ENCODE data around the gene SHROOM3. TPM values are rescaled to one million over a fixed set of nuclear protein-coding genes. Genes with fewer than 3 reads are reported as not detected.

The SHROOM3 gene
- total and polyA plus RNA-seq, 2 of the 13 experiments (the other 11 are each of a cell fraction or from before 2014, with no cell fraction given) = 0.01 TPM; not detected in 1

DNA sequence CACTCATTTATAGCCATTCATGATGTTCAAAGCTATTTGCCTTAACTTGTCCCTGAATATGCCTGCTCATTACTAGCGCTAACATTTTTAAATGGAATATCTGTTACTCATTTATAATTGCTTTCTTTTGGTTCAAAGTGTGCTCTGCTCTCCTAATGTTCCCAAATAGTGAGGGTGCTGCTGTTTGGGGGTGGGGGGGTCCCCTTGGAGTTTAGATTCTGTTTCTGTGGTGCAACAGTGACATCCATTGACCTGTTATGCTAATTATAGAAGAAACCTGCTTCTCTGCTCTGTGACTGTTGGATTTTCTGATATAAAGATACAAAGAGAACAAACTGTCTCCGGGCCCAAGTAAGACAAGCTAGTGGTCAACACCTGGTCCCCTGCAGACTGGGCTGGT is 222.4 kb downstream of the SHROOM3 start:
- Histone ChIP-seq H4K20me1 (ENCODE audit: insufficient read depth, low read length) (no peaks in the 10 kb centered on the region), H2AFZ (ENCODE audit: low read length) (no peak overlapping the region), H3K27me3 (ENCODE audit: control insufficient read depth in 1 of 2, insufficient read depth in 2 of 2, low read length in 2 of 2) (no peaks in the 10 kb centered on the region), H3K4me3 (replicated peaks in 1 of 3; ENCODE audit: insufficient read depth in 1 of 3, low read depth in 2 of 3, low read length in 3 of 3) (no peak overlapping the region), H3K36me3 (replicated peaks in 1 of 2; ENCODE audit: control insufficient read depth in 1 of 2, insufficient read depth in 2 of 2, low read length in 2 of 2) (no peaks in the 10 kb centered on the region), H3K9ac (ENCODE audit: insufficient read depth, low read depth, low read length) (no peak overlapping the region), H3K79me2 (ENCODE audit: insufficient read depth, low read length) (no peaks in the 10 kb centered on the region), H3K4me1 (ENCODE audit: insufficient read depth, low read length) (no peaks in the 10 kb centered on the region), H3K9me3 (ENCODE audit: low read length) (no peaks in the 10 kb centered on the region), H3K27ac (ENCODE audit: extremely low read length, insufficient read depth, low read length) (no peak overlapping the region), H3K4me2 (ENCODE audit: low read depth, low read length) (no peak overlapping the region)
- in situ Hi-C loops (cut with HindIII; ENCODE audit: extremely low pct_ligation_motif_present, low pct_unique_long_range_greater_than_20kb) = no loop called here
- ChIA-PET POLR2A (no interaction called here), CTCF (ENCODE audit: low intra/inter-chr PET ratio, low total read pairs) (no interaction called here)
- DNase-seq (ENCODE audit: low spot score) (no peak), FAIRE-seq (no peak), ATAC-seq (no peak)
- 50% methylated on average over 2 of the region's 2 CpGs for WGBS (ENCODE audit: low lambda C conversion rate)
- intact Hi-C loops (cut with micrococcal nuclease; ENCODE audit: unreplicated experiment) = no loop called here
- no TSS peak for BruUV-seq (replicated peaks)
- TF ChIP-seq SRF (IDR thresholded peaks at IDR 0.05; ENCODE audit: low read depth, low read length) (no peak), YEATS2 (CRISPR knock-in tag; IDR thresholded peaks at IDR 0.05; ENCODE audit: borderline replicate concordance) (no peak), FOXA3 (CRISPR knock-in tag; IDR thresholded peaks at IDR 0.05) (no peak), GABPA (IDR thresholded peaks at IDR 0.05; ENCODE audit: low read depth, low read length) (no peak), GABPA (CRISPR knock-in tag; IDR thresholded peaks at IDR 0.05; ENCODE audit: low read depth) (no peak), NAIF1 (CRISPR knock-in tag; IDR thresholded peaks at IDR 0.05; ENCODE audit: borderline replicate concordance) (no peak), SMARCE1 (IDR thresholded peaks at IDR 0.05; ENCODE audit: borderline replicate concordance) (no peak), AHR (CRISPR knock-in tag; IDR thresholded peaks at IDR 0.05) (no peak), ZNF678 (CRISPR knock-in tag; IDR thresholded peaks at IDR 0.05) (no peak)
- TF ChIP-seq, protein P1, sequence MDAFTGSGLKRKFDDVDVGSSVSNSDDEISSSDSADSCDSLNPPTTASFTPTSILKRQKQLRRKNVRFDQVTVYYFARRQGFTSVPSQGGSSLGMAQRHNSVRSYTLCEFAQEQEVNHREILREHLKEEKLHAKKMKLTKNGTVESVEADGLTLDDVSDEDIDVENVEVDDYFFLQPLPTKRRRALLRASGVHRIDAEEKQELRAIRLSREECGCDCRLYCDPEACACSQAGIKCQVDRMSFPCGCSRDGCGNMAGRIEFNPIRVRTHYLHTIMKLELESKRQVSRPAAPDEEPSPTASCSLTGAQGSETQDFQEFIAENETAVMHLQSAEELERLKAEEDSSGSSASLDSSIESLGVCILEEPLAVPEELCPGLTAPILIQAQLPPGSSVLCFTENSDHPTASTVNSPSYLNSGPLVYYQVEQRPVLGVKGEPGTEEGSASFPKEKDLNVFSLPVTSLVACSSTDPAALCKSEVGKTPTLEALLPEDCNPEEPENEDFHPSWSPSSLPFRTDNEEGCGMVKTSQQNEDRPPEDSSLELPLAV (CRISPR knock-in tag; conservative IDR thresholded peaks at IDR 0.05; ENCODE audit: low read depth) = no peak
- TF ChIP-seq, protein P2, sequence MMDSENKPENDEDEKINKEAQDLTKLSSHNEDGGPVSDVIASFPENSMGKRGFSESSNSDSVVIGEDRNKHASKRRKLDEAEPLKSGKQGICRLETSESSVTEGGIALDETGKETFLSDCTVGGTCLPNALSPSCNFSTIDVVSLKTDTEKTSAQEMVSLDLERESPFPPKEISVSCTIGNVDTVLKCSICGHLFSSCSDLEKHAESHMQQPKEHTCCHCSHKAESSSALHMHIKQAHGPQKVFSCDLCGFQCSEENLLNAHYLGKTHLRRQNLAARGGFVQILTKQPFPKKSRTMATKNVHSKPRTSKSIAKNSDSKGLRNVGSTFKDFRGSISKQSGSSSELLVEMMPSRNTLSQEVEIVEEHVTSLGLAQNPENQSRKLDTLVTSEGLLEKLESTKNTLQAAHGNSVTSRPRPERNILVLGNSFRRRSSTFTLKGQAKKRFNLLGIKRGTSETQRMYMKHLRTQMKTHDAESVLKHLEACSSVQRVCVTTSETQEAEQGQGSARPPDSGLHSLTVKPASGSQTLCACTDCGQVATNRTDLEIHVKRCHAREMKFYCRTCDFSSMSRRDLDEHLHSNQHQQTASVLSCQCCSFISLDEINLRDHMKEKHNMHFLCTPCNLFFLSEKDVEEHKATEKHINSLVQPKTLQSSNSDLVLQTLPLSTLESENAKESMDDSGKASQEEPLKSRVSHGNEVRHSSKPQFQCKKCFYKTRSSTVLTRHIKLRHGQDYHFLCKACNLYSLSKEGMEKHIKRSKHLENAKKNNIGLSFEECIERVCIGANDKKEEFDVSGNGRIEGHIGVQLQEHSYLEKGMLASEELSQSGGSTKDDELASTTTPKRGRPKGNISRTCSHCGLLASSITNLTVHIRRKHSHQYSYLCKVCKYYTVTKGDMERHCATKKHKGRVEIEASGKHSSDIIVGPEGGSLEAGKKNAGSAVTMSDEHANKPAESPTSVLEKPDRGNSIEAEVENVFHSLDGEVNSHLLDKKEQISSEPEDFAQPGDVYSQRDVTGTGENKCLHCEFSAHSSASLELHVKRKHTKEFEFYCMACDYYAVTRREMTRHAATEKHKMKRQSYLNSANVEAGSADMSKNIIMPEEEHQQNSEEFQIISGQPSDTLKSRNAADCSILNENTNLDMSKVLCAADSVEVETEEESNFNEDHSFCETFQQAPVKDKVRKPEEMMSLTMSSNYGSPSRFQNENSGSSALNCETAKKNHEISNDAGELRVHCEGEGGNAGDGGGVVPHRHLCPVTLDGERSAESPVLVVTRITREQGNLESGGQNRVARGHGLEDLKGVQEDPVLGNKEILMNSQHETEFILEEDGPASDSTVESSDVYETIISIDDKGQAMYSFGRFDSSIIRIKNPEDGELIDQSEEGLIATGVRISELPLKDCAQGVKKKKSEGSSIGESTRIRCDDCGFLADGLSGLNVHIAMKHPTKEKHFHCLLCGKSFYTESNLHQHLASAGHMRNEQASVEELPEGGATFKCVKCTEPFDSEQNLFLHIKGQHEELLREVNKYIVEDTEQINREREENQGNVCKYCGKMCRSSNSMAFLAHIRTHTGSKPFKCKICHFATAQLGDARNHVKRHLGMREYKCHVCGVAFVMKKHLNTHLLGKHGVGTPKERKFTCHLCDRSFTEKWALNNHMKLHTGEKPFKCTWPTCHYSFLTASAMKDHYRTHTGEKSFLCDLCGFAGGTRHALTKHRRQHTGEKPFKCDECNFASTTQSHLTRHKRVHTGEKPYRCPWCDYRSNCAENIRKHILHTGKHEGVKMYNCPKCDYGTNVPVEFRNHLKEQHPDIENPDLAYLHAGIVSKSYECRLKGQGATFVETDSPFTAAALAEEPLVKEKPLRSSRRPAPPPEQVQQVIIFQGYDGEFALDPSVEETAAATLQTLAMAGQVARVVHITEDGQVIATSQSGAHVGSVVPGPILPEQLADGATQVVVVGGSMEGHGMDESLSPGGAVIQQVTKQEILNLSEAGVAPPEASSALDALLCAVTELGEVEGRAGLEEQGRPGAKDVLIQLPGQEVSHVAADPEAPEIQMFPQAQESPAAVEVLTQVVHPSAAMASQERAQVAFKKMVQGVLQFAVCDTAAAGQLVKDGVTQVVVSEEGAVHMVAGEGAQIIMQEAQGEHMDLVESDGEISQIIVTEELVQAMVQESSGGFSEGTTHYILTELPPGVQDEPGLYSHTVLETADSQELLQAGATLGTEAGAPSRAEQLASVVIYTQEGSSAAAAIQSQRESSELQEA (CRISPR knock-in tag; IDR thresholded peaks at IDR 0.05; ENCODE audit: not compliant biosample characterization) = no peak
- TF ChIP-seq, protein P3, sequence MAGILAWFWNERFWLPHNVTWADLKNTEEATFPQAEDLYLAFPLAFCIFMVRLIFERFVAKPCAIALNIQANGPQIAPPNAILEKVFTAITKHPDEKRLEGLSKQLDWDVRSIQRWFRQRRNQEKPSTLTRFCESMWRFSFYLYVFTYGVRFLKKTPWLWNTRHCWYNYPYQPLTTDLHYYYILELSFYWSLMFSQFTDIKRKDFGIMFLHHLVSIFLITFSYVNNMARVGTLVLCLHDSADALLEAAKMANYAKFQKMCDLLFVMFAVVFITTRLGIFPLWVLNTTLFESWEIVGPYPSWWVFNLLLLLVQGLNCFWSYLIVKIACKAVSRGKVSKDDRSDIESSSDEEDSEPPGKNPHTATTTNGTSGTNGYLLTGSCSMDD (CRISPR knock-in tag; IDR thresholded peaks at IDR 0.05) = no peak
- TF ChIP-seq, protein P4, sequence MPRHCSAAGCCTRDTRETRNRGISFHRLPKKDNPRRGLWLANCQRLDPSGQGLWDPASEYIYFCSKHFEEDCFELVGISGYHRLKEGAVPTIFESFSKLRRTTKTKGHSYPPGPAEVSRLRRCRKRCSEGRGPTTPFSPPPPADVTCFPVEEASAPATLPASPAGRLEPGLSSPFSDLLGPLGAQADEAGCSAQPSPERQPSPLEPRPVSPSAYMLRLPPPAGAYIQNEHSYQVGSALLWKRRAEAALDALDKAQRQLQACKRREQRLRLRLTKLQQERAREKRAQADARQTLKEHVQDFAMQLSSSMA (CRISPR knock-in tag; IDR thresholded peaks at IDR 0.05) = no peak
- TF ChIP-seq, protein P5, sequence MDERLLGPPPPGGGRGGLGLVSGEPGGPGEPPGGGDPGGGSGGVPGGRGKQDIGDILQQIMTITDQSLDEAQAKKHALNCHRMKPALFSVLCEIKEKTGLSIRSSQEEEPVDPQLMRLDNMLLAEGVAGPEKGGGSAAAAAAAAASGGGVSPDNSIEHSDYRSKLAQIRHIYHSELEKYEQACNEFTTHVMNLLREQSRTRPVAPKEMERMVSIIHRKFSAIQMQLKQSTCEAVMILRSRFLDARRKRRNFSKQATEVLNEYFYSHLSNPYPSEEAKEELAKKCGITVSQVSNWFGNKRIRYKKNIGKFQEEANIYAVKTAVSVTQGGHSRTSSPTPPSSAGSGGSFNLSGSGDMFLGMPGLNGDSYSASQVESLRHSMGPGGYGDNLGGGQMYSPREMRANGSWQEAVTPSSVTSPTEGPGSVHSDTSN (CRISPR knock-in tag; IDR thresholded peaks at IDR 0.05) = no peak

Measured in HepG2 (cell line).